B cell (primary cell): ENCODE data around the gene TRIB2. TPM values are rescaled to one million over a fixed set of nuclear protein-coding genes. Genes with fewer than 3 reads are reported as not detected.

Experiments
- ATAC-seq: fragments of 200-7000 bp; cut with Tn5 transposase; one replicate; pipeline ENCODE4 v1.10.0; 2021; ENCODE audit warnings: low read depth, mild to moderate bottlenecking, moderate number of reproducible peaks, moderate library complexity
- CTCF ChIA-PET: fragments of 350-600 bp; sonication (Branson Sonifier 250); formaldehyde crosslinking; loops from one replicate; lab custom pipeline; 2021; ENCODE audit warnings: antibody characterized with exemption, inconsistent platforms; lab: Charles Lee
- POLR2A ChIA-PET: fragments of 350-600 bp; sonication (Branson Sonifier 250); formaldehyde crosslinking; loops from one replicate; lab custom pipeline; 2021; ENCODE audit warnings: antibody characterized with exemption; lab: Charles Lee
- DNase-seq: peaks from one replicate; pipeline ENCODE4 v3.0.0; 2013
- H2AFZ ChIP-seq: 2 replicates; pipeline ENCODE4 v1.6.1; 2012; ENCODE audit warnings: mild to moderate bottlenecking, low read depth, low read length; ENCODE audit not compliant: insufficient read depth, poor library complexity, severe bottlenecking
- H3K27ac ChIP-seq, 2 donors: 1 replicate in 1 of 2; 2 replicates in 1 of 2; pipeline ENCODE4 v1.5.1; 2012 to 2013; ENCODE audit warnings: low read length in 2 of 2, mild to moderate bottlenecking in 2 of 2, moderate library complexity in 1 of 2
- H3K27me3 ChIP-seq, 4 experiments: fragments of 200-600 bp in 1 of 4; sonication (generic) in 1 of 4; replicated peaks in 1 of 4; 1 replicate in 2 of 4; 2 replicates in 2 of 4; pipeline versions ENCODE4 v1.6.1 to v1.7.0; 2013 to 2016; ENCODE audit warnings: low read length in 3 of 4, mild to moderate bottlenecking in 2 of 4, mixed read lengths in 1 of 4, moderate library complexity in 1 of 4; ENCODE audit not compliant: insufficient read depth in 4 of 4, control insufficient read depth in 3 of 4; ENCODE audit errors: control extremely low read depth in 1 of 4
- H3K36me3 ChIP-seq, 2 experiments: replicated peaks in 1 of 2; 1 replicate in 1 of 2; 2 replicates in 1 of 2; pipeline versions ENCODE4 v1.6.1 to v1.7.1; 2013; ENCODE audit warnings: low read length in 1 of 2; ENCODE audit not compliant: insufficient read depth in 2 of 2, control insufficient read depth in 1 of 2; ENCODE audit errors: control extremely low read depth in 1 of 2, extremely low read depth in 1 of 2
- H3K4me1 ChIP-seq, 2 donors: fragments of 200-600 bp in 1 of 2; sonication (generic) in 1 of 2; 1 replicate in 1 of 2; 2 replicates in 1 of 2; pipeline versions ENCODE4 v1.5.1 to v1.6.1; 2013 to 2017; ENCODE audit warnings: low read length in 2 of 2; ENCODE audit not compliant: control insufficient read depth in 2 of 2, insufficient read depth in 2 of 2
- H3K4me2 ChIP-seq: replicated peaks from 2 replicates; pipeline ENCODE3; 2012; ENCODE audit warnings: mild to moderate bottlenecking, low read depth, low read length; ENCODE audit not compliant: poor library complexity, severe bottlenecking
- H3K4me3 ChIP-seq, 5 experiments: fragments of 200-600 bp in 1 of 5; sonication (generic) in 1 of 5; 1 replicate in 3 of 5; 2 replicates in 2 of 5; pipeline versions ENCODE4 v1.5.1 to v1.7.0; 2011 to 2016; ENCODE audit warnings: low read length in 4 of 5, mild to moderate bottlenecking in 4 of 5, low read depth in 2 of 5, control low read depth in 1 of 5, moderate library complexity in 1 of 5; ENCODE audit not compliant: insufficient read depth in 1 of 5; ENCODE audit errors: control extremely low read depth in 1 of 5, extremely low read depth in 1 of 5
- H3K79me2 ChIP-seq: fragments of 200-600 bp; sonication (generic); one replicate; pipeline ENCODE4 v1.6.0; 2016; ENCODE audit warnings: low read length; ENCODE audit not compliant: control insufficient read depth, insufficient read depth
- H3K9ac ChIP-seq: fragments of 200-600 bp; sonication (generic); 2 replicates; pipeline ENCODE4 v1.6.1; 2017; ENCODE audit warnings: mild to moderate bottlenecking, low read length, moderate library complexity
- H3K9me3 ChIP-seq, 3 donors: one replicate each; pipeline versions ENCODE4 v1.6.1 to v1.7.1; 2013; ENCODE audit warnings: low read length in 2 of 3; ENCODE audit not compliant: control insufficient read depth in 2 of 3, insufficient read depth in 1 of 3; ENCODE audit errors: control extremely low read depth in 1 of 3
- H4K20me1 ChIP-seq: 2 replicates; pipeline ENCODE4 v1.6.0; 2012; ENCODE audit warnings: mild to moderate bottlenecking, low read length; ENCODE audit not compliant: insufficient read depth, control insufficient read depth, poor library complexity, severe bottlenecking
- H3K27ac Mint-ChIP-seq: one replicate; pipeline ENCODE4 v1.8.0; 2021; ENCODE audit warnings: mixed read lengths
- H3K27me3 Mint-ChIP-seq: one replicate; pipeline ENCODE4 v1.8.0; 2021; ENCODE audit warnings: mixed read lengths
- H3K4me1 Mint-ChIP-seq: one replicate; pipeline ENCODE4 v1.8.0; 2021; ENCODE audit warnings: mixed read lengths
- H3K4me3 Mint-ChIP-seq: one replicate; pipeline ENCODE4 v1.8.0; 2021; ENCODE audit warnings: mixed read lengths
- H3K9me3 Mint-ChIP-seq: one replicate; pipeline ENCODE4 v1.8.0; 2022; ENCODE audit warnings: mixed read lengths; ENCODE audit not compliant: insufficient read depth
- CTCF ChIP-seq: fragments of 200-600 bp; IDR thresholded peaks from one replicate; pipeline ENCODE4 v1.8.0; 2022; ENCODE audit warnings: antibody characterized with exemption, mild to moderate bottlenecking
- EZH2 ChIP-seq: IDR thresholded peaks from 2 replicates; pipeline ENCODE4 v1.6.1; 2012; ENCODE audit warnings: borderline replicate concordance, low read depth, mild to moderate bottlenecking, moderate library complexity, low read length; ENCODE audit not compliant: insufficient read depth, poor library complexity, severe bottlenecking
- WGBS: methylation state at CpG from one replicate; pipeline ENCODE4 v1.1.5; 2013; ENCODE audit warnings: missing lambda C conversion rate; ENCODE audit not compliant: insufficient coverage; 5-methylcytosine and 5-hydroxymethylcytosine counted together
- intact Hi-C: fragments of 100-400 bp; cut with micrococcal nuclease; formaldehyde crosslinking; loops from one replicate; pipeline ENCODE4 v1.10.0; 2022
- polyA plus RNA-seq: library from polyadenylated mRNA; depleted of rRNA; stranded (reverse); fragments of >200 nt; gene quantifications from 2 replicates; pipeline ENCODE4 v1.2.3, GENCODE V29; 2012
- total RNA-seq, 2 donors: library from RNA; stranded (reverse); fragments of 120-200 nt in 1 of 2; gene quantifications; 1 replicate in 1 of 2; 2 replicates in 1 of 2; pipeline versions ENCODE4 v1.2.3 to v1.2.4, GENCODE V29; 2013 to 2022

The TRIB2 gene
- total and polyA plus RNA-seq, 2 donors (not counting 1 experiment from before 2014, with no cell fraction given), result 36.3 to 117 TPM

- H3K27ac Mint-ChIP-seq, result no peak overlapping the region
- ATAC-seq, result no peak
- peaks cover 10% of the 10 kb centered on the region for H3K27me3 Mint-ChIP-seq
- no peak overlapping the region for H2AFZ ChIP-seq
- TF ChIP-seq EZH2 (no peak), CTCF (no peak)
- no peaks in the 10 kb centered on the region for H3K9me3 Mint-ChIP-seq
- no peak overlapping the region for H3K4me3 ChIP-seq
- no peaks in the 10 kb centered on the region for H3K4me1 ChIP-seq
- H3K9me3 ChIP-seq, result peaks cover 0 to 1% (median 0%) of the 10 kb centered on the region in 3 donors
- H3K36me3 ChIP-seq, result no peaks in the 10 kb centered on the region
- H3K79me2 ChIP-seq, result no peaks in the 10 kb centered on the region
- no CpG with 5 or more reads among the region's 2 CpGs for WGBS
- no peak overlapping the region for H3K27ac ChIP-seq
- H3K4me2 ChIP-seq, result no peak overlapping the region
- ChIA-PET CTCF (no interaction called here), POLR2A (no interaction called here)
- DNase-seq, result no peak
- H3K4me1 Mint-ChIP-seq, result no peaks in the 10 kb centered on the region
- intact Hi-C loops, result no loop called here
- H3K4me3 Mint-ChIP-seq, result no peak overlapping the region
- H4K20me1 ChIP-seq, result no peaks in the 10 kb centered on the region
- peaks cover 0 to 4% (median 0%) of the 10 kb centered on the region in 4 experiments for H3K27me3 ChIP-seq
- H3K9ac ChIP-seq, result no peak overlapping the region
Observed at GRCh38 chr2:12697617-12698016, 19.1 kb upstream of the TRIB2 start.

DNA sequence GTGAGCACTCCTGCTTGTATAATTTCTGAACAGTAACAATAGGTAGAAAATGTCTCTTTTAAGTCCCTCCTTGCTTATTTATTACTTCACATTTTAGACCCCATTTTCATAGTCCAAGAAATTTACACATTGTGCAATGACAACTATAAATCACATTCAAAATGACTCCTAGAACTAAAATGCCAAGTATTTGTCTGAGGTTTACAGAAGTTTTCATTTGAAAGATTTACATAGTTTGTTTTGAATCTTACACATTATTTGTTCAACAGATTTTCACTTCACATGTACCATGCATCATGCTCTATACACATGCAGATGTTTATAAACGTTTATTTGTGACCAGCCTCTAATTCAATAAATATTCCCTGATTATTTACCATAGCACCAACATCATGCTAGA is 15.7 kb upstream of the TRIB2 start:
- no peak overlapping the region for H3K27ac ChIP-seq
- H3K27ac Mint-ChIP-seq, result no peak overlapping the region
- TF ChIP-seq EZH2 (no peak), CTCF (no peak)
- H3K9me3 Mint-ChIP-seq, result no peaks in the 10 kb centered on the region
- H3K4me3 ChIP-seq, result no peak overlapping the region
- peaks cover 10% of the 10 kb centered on the region for H3K27me3 Mint-ChIP-seq
- H4K20me1 ChIP-seq, result no peaks in the 10 kb centered on the region
- H3K4me1 Mint-ChIP-seq, result peaks cover 4% of the 10 kb centered on the region
- DNase-seq (no peak), ATAC-seq (no peak)
- no peak overlapping the region for H3K4me2 ChIP-seq
- no peak overlapping the region for H3K4me3 Mint-ChIP-seq
- intact Hi-C loops, result no loop called here
- H3K9ac ChIP-seq, result no peak overlapping the region
- H2AFZ ChIP-seq, result no peak overlapping the region
- peaks cover 0 to 4% (median 0%) of the 10 kb centered on the region in 4 experiments for H3K27me3 ChIP-seq
- no peaks in the 10 kb centered on the region for H3K4me1 ChIP-seq
- no peaks in the 10 kb centered on the region for H3K36me3 ChIP-seq
- ChIA-PET CTCF (no interaction called here), POLR2A (no interaction called here)
- H3K79me2 ChIP-seq, result no peaks in the 10 kb centered on the region
- no CpG with 5 or more reads among the region's 1 CpG for WGBS
- H3K9me3 ChIP-seq, result peaks cover 1 to 6% (median 4%) of the 10 kb centered on the region in 3 donors
